Measurements from ENCODE around the gene PSMG4.

Gene PSMG4

DNA sequence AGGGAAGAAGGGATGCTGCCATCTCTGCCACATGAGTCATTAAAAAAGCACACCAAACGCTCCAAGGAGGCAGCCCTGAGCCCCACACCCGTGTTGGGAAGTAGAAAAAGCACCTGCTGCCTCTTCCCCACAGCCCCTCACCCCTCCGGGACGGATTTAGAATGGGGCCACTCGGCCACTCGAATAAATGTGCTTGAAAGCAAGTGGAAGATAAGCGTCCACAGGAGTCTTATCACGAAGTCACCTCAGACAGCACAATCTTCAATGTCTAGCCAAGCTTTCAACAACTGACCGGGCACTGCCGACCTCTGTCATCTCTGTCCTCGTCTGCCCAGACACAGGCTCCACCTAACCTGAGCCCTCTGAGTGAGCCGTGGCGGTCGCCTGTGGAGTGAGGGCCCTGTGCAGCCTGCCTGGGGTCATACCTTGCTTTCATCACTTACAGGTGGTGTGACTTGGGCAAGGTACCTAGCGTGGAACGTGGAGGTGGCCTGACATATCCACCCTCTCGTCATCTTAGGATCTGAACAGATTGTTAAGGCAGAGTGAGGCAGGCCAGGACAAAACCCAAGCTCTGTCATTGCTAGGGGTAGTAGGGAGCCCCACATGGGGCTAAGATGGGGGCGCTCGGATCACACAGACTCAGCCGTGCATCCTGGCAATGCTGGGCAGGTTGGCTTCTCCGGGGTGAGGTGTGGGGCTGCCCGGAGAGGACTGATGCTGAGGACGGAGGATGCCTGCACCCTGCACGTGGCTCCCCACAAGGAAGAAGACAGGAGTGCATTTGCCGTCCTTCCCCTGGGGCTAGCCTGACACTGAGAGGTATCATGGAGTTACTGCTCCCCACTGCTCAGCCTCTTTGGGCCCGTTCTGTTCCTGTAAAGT lies 34.8 kb downstream of the PSMG4 start:
- TF ChIP-seq, protein P1, sequence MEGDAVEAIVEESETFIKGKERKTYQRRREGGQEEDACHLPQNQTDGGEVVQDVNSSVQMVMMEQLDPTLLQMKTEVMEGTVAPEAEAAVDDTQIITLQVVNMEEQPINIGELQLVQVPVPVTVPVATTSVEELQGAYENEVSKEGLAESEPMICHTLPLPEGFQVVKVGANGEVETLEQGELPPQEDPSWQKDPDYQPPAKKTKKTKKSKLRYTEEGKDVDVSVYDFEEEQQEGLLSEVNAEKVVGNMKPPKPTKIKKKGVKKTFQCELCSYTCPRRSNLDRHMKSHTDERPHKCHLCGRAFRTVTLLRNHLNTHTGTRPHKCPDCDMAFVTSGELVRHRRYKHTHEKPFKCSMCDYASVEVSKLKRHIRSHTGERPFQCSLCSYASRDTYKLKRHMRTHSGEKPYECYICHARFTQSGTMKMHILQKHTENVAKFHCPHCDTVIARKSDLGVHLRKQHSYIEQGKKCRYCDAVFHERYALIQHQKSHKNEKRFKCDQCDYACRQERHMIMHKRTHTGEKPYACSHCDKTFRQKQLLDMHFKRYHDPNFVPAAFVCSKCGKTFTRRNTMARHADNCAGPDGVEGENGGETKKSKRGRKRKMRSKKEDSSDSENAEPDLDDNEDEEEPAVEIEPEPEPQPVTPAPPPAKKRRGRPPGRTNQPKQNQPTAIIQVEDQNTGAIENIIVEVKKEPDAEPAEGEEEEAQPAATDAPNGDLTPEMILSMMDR (IDR thresholded peaks at IDR 0.05; ENCODE audit: unreplicated experiment in 3 of 3) = no peak
- Mint-ChIP-seq H3K4me3 (no peak overlapping the region), H3K27me3 (ENCODE audit: low read depth) (peaks cover 4% of the 10 kb centered on the region), H3K4me1 (peaks cover 25% of the 10 kb centered on the region), H3K36me3 (ENCODE audit: low read depth) (peaks cover 7% of the 10 kb centered on the region), H3K9me3 (no peaks in the 10 kb centered on the region), H3K27ac (no peak overlapping the region)

DNA sequence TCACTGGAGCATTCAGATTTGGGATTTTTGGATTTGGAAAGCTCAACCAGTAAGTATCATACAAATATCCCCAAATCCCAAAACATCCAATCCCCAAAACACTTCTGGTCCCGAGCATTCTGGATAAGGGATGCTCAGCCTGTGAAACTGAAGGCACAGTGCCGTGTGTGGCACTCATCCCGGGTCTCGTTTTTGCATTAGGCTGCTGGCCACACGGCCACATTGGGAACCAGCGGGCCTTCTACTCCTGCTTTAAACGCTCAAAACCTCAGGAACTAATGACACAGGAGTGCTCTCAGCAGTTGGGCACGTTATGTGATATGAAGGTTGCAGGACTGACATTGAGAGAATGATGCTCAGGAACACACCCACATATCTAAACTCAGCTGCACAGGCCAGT lies 35.6 kb downstream of the PSMG4 start:
- Mint-ChIP-seq H3K27ac (no peak overlapping the region), H3K4me3 (no peak overlapping the region), H3K36me3 (ENCODE audit: low read depth) (peaks cover 7% of the 10 kb centered on the region), H3K4me1 (peaks cover 25% of the 10 kb centered on the region), H3K9me3 (no peaks in the 10 kb centered on the region), H3K27me3 (ENCODE audit: low read depth) (peaks cover 4% of the 10 kb centered on the region)
- TF ChIP-seq, protein P1 (IDR thresholded peaks at IDR 0.05; ENCODE audit: unreplicated experiment in 3 of 3) = no peak

DNA sequence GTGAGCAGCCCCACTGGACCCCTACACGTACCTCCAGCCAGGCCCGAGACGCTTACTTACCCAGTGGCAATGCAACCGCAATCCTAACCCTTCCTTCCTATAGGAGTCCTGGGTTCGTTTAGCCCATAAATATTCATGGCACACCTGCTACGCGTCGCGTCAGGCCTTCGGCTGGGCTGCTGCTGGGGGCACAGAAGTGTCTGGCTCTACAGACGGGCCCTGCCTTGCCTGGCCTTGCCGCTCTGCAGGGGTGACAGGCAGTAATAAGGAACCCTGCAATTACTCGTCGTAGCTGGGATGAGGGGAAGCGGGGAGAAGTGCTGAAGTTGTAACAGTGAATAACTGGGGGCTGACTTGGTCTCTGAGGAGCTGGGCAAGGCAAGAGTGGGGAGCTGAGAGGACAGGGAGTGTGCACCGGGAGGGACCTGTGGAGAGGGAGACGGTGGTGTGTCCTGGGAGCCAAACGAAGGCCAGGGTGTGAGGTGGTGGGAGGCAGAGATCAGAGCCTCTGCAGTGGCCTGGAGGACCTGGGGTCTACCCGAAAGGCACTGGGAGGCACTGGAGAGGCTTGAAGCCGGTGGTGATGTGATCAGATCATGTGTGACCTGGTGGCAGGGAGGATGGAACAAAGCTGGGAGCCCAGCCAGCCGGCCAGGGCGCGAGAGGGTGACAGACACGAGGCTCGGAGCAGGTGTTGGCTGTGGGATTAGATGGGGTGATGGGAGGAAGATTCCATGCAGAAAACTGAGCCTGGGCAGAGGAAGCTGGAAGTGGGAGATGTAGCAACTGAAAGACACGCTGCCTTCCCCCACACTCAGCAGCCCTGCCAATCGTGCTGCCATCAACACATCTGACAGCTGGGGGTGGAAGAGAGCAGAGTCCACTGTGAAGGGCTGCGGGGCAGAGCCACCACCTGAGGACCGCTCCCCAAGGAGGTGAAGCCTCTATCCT lies 36.4 kb downstream of the PSMG4 start:
- Mint-ChIP-seq H3K27me3 (ENCODE audit: low read depth) (peaks cover 4% of the 10 kb centered on the region), H3K36me3 (ENCODE audit: low read depth) (peaks cover 6% of the 10 kb centered on the region), H3K27ac (no peak overlapping the region)

DNA sequence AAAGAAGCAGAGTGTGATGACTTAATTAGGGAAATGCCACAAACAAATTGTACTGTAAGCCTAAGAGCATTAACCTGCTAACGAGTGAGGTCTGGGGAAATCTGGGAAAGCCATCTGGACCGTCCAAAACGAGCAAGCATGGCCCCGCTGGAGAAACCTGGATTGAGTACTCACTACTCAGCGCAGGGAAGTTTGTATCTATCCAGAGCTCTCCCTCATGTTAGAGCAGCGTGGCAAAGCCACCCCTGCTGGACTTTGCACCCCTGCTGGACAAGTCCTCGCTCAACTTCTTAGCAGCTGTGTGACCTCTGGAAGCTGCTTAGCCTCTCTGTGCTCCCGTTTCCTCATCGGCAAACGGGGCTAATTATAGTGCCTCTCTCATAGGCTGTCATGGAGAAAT lies 37.3 kb downstream of the PSMG4 start:
- H3K4me3 Mint-ChIP-seq = no peak overlapping the region
- H3K27ac Mint-ChIP-seq = no peak overlapping the region
- H3K36me3 Mint-ChIP-seq (ENCODE audit: low read depth) = no peaks in the 10 kb centered on the region
- H3K27me3 Mint-ChIP-seq (ENCODE audit: low read depth) = peaks cover 4% of the 10 kb centered on the region
- H3K9me3 Mint-ChIP-seq = no peaks in the 10 kb centered on the region
- H3K4me1 Mint-ChIP-seq = peaks cover 25% of the 10 kb centered on the region
- TF ChIP-seq, protein P1 (IDR thresholded peaks at IDR 0.05; ENCODE audit: unreplicated experiment in 3 of 3) = no peak

More for the DNA sequence above, 36.4 kb downstream of the PSMG4 start:
- Mint-ChIP-seq H3K4me1 (peaks cover 25% of the 10 kb centered on the region), H3K4me3 (no peak overlapping the region), H3K9me3 (no peaks in the 10 kb centered on the region)
- TF ChIP-seq, protein P1 (IDR thresholded peaks at IDR 0.05; ENCODE audit: unreplicated experiment in 3 of 3) = peak in 1 of 3 experiments; percentile 9

DNA sequence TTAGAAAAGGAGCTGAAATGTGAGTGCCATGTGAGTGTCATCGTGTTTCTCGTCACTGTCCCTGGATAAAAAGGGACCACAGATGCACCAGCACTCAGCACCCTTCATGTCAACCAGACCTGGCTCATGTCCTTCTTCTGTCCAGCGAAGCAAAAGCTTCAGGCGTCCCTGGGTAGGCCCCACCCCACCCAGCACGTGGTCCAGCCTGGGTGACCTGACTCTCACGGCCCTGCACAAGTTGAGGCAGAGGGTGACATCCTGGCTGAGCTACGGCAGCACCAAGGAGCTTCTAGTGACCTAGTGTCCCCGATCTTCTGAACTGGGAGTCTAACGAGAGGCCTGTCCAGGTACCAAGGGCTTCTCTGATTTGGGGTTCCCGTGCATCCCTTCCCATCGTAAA lies 37.8 kb downstream of the PSMG4 start:
- TF ChIP-seq, protein P1 (IDR thresholded peaks at IDR 0.05; ENCODE audit: unreplicated experiment in 3 of 3) = no peak
- Mint-ChIP-seq H3K4me1 (peaks cover 25% of the 10 kb centered on the region), H3K9me3 (no peaks in the 10 kb centered on the region), H3K27me3 (ENCODE audit: low read depth) (peaks cover 4% of the 10 kb centered on the region), H3K27ac (no peak overlapping the region), H3K4me3 (no peak overlapping the region), H3K36me3 (ENCODE audit: low read depth) (no peaks in the 10 kb centered on the region)
